HEK293 (cell line): ENCODE measurements around the gene ZSCAN16.

ENCODE experiments used
- CTCF ChIA-PET: fragments of 350-600 bp; formaldehyde crosslinking; extraction: SDS; loops from one replicate; lab custom pipeline; 2021; ENCODE audit warnings: antibody characterized with exemption; lab: Yijun Ruan, JAX
- POLR2A ChIA-PET: fragments of 300-600 bp; formaldehyde crosslinking; extraction: SDS; loops from one replicate; lab custom pipeline; 2020; ENCODE audit warnings: antibody characterized with exemption, inconsistent platforms; lab: Yijun Ruan, JAX
- H3K27ac ChIP-seq: fragments of 200-500 bp; sonication (Bioruptor generic); 2 replicates; pipeline ENCODE4 v1.5.1; 2014; ENCODE audit warnings: low read depth, low read length, control low read depth, inconsistent platforms; ENCODE audit errors: extremely low read depth
- H3K36me3 ChIP-seq, 2 experiments: fragments of 200-500 bp in 1 of 2; sonication (Bioruptor generic) in 1 of 2; 1 replicate in 1 of 2; 2 replicates in 1 of 2; pipeline ENCODE4 v1.5.1; 2014 to 2017; ENCODE audit warnings: inconsistent platforms in 2 of 2, low read length in 2 of 2; ENCODE audit not compliant: control insufficient read depth in 2 of 2, insufficient read depth in 1 of 2
- H3K4me1 ChIP-seq: fragments of 200-500 bp; sonication (Bioruptor generic); 2 replicates; pipeline ENCODE4 v1.5.1; 2014; ENCODE audit warnings: mild to moderate bottlenecking, low read length, inconsistent platforms; ENCODE audit not compliant: control insufficient read depth, insufficient read depth
- H3K4me3 ChIP-seq: 2 replicates; pipeline ENCODE4 v1.5.1; 2011; ENCODE audit warnings: low read depth, mild to moderate bottlenecking, control low read depth, low read length, moderate library complexity
- H3K9me3 ChIP-seq: fragments of 200-500 bp; sonication (Bioruptor generic); 2 replicates; pipeline ENCODE4 v1.5.1; 2014; ENCODE audit warnings: low read depth, low read length, inconsistent platforms; ENCODE audit not compliant: control insufficient read depth, insufficient read depth
- ELK4 ChIP-seq: IDR thresholded peaks from 2 replicates; pipeline ENCODE4 v1.6.1; 2011; ENCODE audit warnings: mild to moderate bottlenecking, low read depth, low read length, borderline replicate concordance
- SETDB1 ChIP-seq: IDR thresholded peaks from one replicate; pipeline ENCODE4 v1.6.1; 2017; ENCODE audit warnings: mild to moderate bottlenecking, low read length, moderate library complexity, mixed read lengths; ENCODE audit not compliant: insufficient read length
- TSHZ1 ChIP-seq: fragments of 450-650 bp; formaldehyde crosslinking; IDR thresholded peaks from 2 replicates; pipeline ENCODE4 v1.5.1; 2016; ENCODE audit warnings: missing biosample characterization, missing genetic modification characterization, borderline replicate concordance
- YY1 ChIP-seq: fragments of 450-650 bp; formaldehyde crosslinking; IDR thresholded peaks from 2 replicates; pipeline ENCODE4 v1.5.1; 2018; ENCODE audit warnings: missing biosample characterization, missing genetic modification characterization
- ZEB2 ChIP-seq: fragments of 450-650 bp; formaldehyde crosslinking; IDR thresholded peaks from 2 replicates; pipeline ENCODE4 v1.5.1; 2016; ENCODE audit warnings: missing biosample characterization, missing genetic modification characterization
- ZFP41 ChIP-seq: fragments of 450-650 bp; formaldehyde crosslinking; IDR thresholded peaks from 2 replicates; pipeline ENCODE4 v1.5.1; 2016; ENCODE audit warnings: missing biosample characterization, missing genetic modification characterization, borderline replicate concordance
- ZFP69B ChIP-seq: fragments of 450-650 bp; formaldehyde crosslinking; IDR thresholded peaks from 2 replicates; pipeline ENCODE4 v1.5.1; 2016; ENCODE audit warnings: missing biosample characterization, missing genetic modification characterization
- ZNF121 ChIP-seq: fragments of 450-650 bp; formaldehyde crosslinking; IDR thresholded peaks from 2 replicates; pipeline ENCODE4 v1.5.1; 2016; ENCODE audit warnings: missing biosample characterization, missing genetic modification characterization
- ZNF223 ChIP-seq: fragments of 450-650 bp; formaldehyde crosslinking; IDR thresholded peaks from 2 replicates; pipeline ENCODE4 v1.5.1; 2016; ENCODE audit warnings: missing biosample characterization, missing genetic modification characterization
- ZNF510 ChIP-seq: fragments of 450-650 bp; formaldehyde crosslinking; IDR thresholded peaks from 2 replicates; pipeline ENCODE4 v1.5.1; 2018; ENCODE audit warnings: mild to moderate bottlenecking, missing genetic modification characterization, missing biosample characterization; ENCODE audit not compliant: insufficient replicate concordance
- TF ChIP-seq, protein P1 (sequence below): fragments of 450-650 bp; formaldehyde crosslinking; optimal IDR thresholded peaks from 2 replicates; pipeline ENCODE3; 2016; ENCODE audit warnings: missing biosample characterization, mild to moderate bottlenecking, missing genetic modification characterization

ZSCAN16 gene

DNA sequence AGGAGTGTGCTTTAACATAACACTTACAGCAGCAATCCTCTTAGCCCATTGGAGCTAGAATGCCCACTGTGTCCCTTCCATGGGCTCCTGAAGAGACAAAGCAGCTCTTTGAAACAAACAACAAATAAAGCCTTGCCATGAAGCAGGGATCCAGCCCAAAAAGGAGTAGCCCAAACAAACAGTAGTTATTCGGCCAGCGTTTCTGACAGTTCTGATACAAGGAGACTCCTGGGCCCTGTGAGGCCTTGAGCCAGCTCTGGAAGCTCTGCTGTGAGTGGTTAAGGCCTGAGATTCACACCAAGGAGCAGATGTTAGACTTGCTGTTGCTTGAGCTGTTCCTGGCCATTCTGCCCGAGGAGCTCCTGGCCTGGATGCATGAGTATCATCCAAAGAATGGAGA lies 16.9 kb upstream of the ZSCAN16 start:
- TF ChIP-seq ZFP41 (tag by site-specific recombination) (no peak), ZNF121 (tag by site-specific recombination) (no peak), TSHZ1 (no peak), ZEB2 (tag by site-specific recombination) (no peak), ZFP69B (no peak), ZNF223 (no peak)
- TF ChIP-seq, protein P1, sequence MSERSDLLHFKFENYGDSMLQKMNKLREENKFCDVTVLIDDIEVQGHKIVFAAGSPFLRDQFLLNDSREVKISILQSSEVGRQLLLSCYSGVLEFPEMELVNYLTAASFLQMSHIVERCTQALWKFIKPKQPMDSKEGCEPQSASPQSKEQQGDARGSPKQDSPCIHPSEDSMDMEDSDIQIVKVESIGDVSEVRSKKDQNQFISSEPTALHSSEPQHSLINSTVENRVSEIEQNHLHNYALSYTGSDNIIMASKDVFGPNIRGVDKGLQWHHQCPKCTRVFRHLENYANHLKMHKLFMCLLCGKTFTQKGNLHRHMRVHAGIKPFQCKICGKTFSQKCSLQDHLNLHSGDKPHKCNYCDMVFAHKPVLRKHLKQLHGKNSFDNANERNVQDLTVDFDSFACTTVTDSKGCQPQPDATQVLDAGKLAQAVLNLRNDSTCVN (tag by site-specific recombination), result no peak
- POLR2A ChIA-PET, result no interaction called here
- Histone ChIP-seq H3K36me3 (no peaks in the 10 kb centered on the region), H3K4me1 (no peaks in the 10 kb centered on the region), H3K4me3 (no peak overlapping the region), H3K9me3 (no peaks in the 10 kb centered on the region), H3K27ac (no peak overlapping the region)
- CTCF ChIA-PET, result interaction anchor here (0.7 to 1.0 kb wide), 2 partner anchors 30 to 119 kb away, joined by 3 read pairs; no protein-coding TSS in a partner anchor

DNA sequence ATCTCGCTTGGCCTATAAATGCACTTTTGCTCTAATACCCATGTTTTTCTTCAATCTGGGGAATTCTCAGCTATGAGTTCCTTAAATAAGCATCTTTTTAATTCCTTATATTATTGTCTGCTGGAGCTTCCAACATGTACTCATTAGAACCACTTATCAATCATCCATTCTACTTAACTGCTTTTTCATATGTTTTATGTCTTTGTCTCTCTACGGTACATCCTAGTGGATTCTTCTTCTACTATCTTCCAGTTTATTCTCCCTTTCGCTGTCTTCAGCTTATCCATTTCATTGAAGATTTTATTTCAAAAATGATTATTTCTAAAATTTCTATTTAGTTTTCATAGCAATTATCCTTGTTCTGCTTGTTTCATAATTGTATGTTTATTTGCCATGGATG lies 12.4 kb upstream of the ZSCAN16 start:
- H3K4me3 ChIP-seq, result no peak overlapping the region
- ChIA-PET POLR2A (interaction anchor here (0.8 kb wide), 1 partner anchor 12 kb away, joined by 4 read pairs; the partner anchor contains the start of gene ZSCAN16), CTCF (interaction anchor here (0.5 to 0.7 kb wide), 2 partner anchors 11 to 210 kb away, joined by 3 to 4 read pairs; no protein-coding TSS in a partner anchor)
- H3K36me3 ChIP-seq, result peaks cover 9 to 27% of the 10 kb centered on the region in 2 experiments
- no peaks in the 10 kb centered on the region for H3K9me3 ChIP-seq
- TF ChIP-seq YY1 (tag by site-specific recombination), result no peak
- TF ChIP-seq ZNF510 (tag by site-specific recombination), result peak; percentile 91
- no peak overlapping the region for H3K27ac ChIP-seq
- no peaks in the 10 kb centered on the region for H3K4me1 ChIP-seq

- Histone ChIP-seq H3K4me1 (no peaks in the 10 kb centered on the region), H3K36me3 (peaks cover 27 to 59% of the 10 kb centered on the region in 2 experiments), H3K4me3 (no peak overlapping the region), H3K9me3 (no peaks in the 10 kb centered on the region), H3K27ac (no peak overlapping the region)
- ChIA-PET POLR2A (interaction anchor here (1.6 to 1.8 kb wide), 2 partner anchors 9 to 11 kb away, joined by 3 to 10 read pairs; partner anchors contain the start of gene ZSCAN16), CTCF (interaction anchor here (0.6 to 1.1 kb wide), 3 partner anchors 11 to 938 kb away, joined by 3 to 6 read pairs (median 3); no protein-coding TSS in a partner anchor)
- TF ChIP-seq ELK4 (no peak), SETDB1 (peak; percentile 67)
- TF ChIP-seq, all 188 proteins: peak for 1
These were observed 8.6 kb upstream of the ZSCAN16 start for GRCh38 chr6:28115799-28116198.
